GM23248 (cell line): ENCODE measurements around the gene IFNK. TPM values are rescaled to one million over a fixed set of nuclear protein-coding genes. Genes with fewer than 3 reads are reported as not detected.
"Not testable (repeated sequence)": the region's sequence is repeated elsewhere in the genome, so short reads cannot be mapped to it uniquely, and the experiment has no call there.

ENCODE experiments used
- DNase-seq: peaks from one replicate; pipeline ENCODE4 v3.0.0-alpha.2; 2015
- H2AFZ ChIP-seq: fragments of 200-600 bp; sonication (generic); 2 replicates; pipeline ENCODE4 v1.6.1; 2016; ENCODE audit warnings: antibody characterized with exemption
- H3F3A ChIP-seq: fragments of 200-600 bp; sonication (generic); 2 replicates; pipeline ENCODE4 v1.6.1; 2016; ENCODE audit warnings: mild to moderate bottlenecking, antibody characterized with exemption, mixed run types; ENCODE audit not compliant: insufficient read depth
- H3K27ac ChIP-seq: fragments of 200-600 bp; sonication (generic); 2 replicates; pipeline ENCODE4 v1.5.1; 2016; ENCODE audit warnings: mild to moderate bottlenecking
- H3K27me3 ChIP-seq: fragments of 200-600 bp; sonication (generic); replicated peaks from 2 replicates; pipeline ENCODE4 v1.6.1; 2016; ENCODE audit warnings: mild to moderate bottlenecking; ENCODE audit not compliant: insufficient read depth
- H3K36me3 ChIP-seq: fragments of 200-600 bp; sonication (generic); 2 replicates; pipeline ENCODE4 v1.6.1; 2016; ENCODE audit warnings: low read depth, mild to moderate bottlenecking
- H3K4me1 ChIP-seq: fragments of 200-600 bp; sonication (generic); 2 replicates; pipeline ENCODE4 v1.6.1; 2016; ENCODE audit warnings: mild to moderate bottlenecking; ENCODE audit not compliant: insufficient read depth
- H3K4me2 ChIP-seq: fragments of 200-600 bp; sonication (generic); one replicate; pipeline ENCODE4 v1.6.1; 2016; ENCODE audit warnings: mild to moderate bottlenecking; ENCODE audit not compliant: unreplicated experiment
- H3K4me3 ChIP-seq: fragments of 200-600 bp; sonication (generic); 2 replicates; pipeline ENCODE4 v1.5.1; 2016; ENCODE audit warnings: mild to moderate bottlenecking
- H3K79me2 ChIP-seq: fragments of 200-600 bp; sonication (generic); 2 replicates; pipeline ENCODE4 v1.6.1; 2016; ENCODE audit warnings: mild to moderate bottlenecking; ENCODE audit not compliant: insufficient read depth
- H3K9ac ChIP-seq: fragments of 200-600 bp; sonication (generic); 2 replicates; pipeline ENCODE4 v1.6.1; 2016; ENCODE audit warnings: mild to moderate bottlenecking
- H3K9me2 ChIP-seq: fragments of 200-600 bp; sonication (generic); 2 replicates; pipeline ENCODE4 v1.6.1; 2016; ENCODE audit warnings: mixed run types, mild to moderate bottlenecking, moderate library complexity; ENCODE audit not compliant: insufficient read depth
- H3K9me3 ChIP-seq: fragments of 200-600 bp; sonication (generic); one replicate; pipeline ENCODE4 v1.6.1; 2017; ENCODE audit warnings: low read depth
- H4K20me1 ChIP-seq: fragments of 200-600 bp; sonication (generic); 2 replicates; pipeline ENCODE4 v1.6.0; 2016; ENCODE audit not compliant: insufficient read depth
- EZH2 ChIP-seq: fragments of 200-600 bp; sonication (generic); IDR thresholded peaks from 2 replicates; pipeline ENCODE4 v1.6.1; 2018; ENCODE audit warnings: antibody characterized with exemption, mild to moderate bottlenecking; ENCODE audit not compliant: insufficient read depth, poor library complexity, severe bottlenecking
- EZH2phosphoT487 ChIP-seq: fragments of 200-600 bp; sonication (generic); IDR thresholded peaks from 2 replicates; pipeline ENCODE4 v1.6.1; 2018; ENCODE audit warnings: antibody characterized with exemption, moderate library complexity, mild to moderate bottlenecking, low read depth; ENCODE audit not compliant: insufficient read depth
- WGBS, 2 experiments: methylation state at CpG; one replicate each; pipeline ENCODE4 v1.1.6; 2015 to 2017; ENCODE audit warnings: low lambda C conversion rate in 2 of 2, low coverage in 1 of 2; ENCODE audit errors: missing lambda C conversion rate in 2 of 2; 5-methylcytosine and 5-hydroxymethylcytosine counted together
- in situ Hi-C: fragments of 300-500 bp; cut with MboI; formaldehyde crosslinking; loops from 2 replicates; pipeline ENCODE4 v1.15.0; 2020
- polyA plus RNA-seq: library from polyadenylated mRNA; unstranded; fragments of >200 nt; fragmentation: Nextera tagmentation; extraction: Ambion mirVana; gene quantifications from 2 replicates; pipeline ENCODE4 v1.2.1, GENCODE V29; 2016
- total RNA-seq: library from RNA; depleted of rRNA; stranded (reverse); fragments of >200 nt; shearing (Covaris generic); gene quantifications from 2 replicates; pipeline ENCODE4 v1.2.3, GENCODE V29; 2014

IFNK gene
- total and polyA plus RNA-seq, 2 experiments from 2014 or later = not detected

DNA sequence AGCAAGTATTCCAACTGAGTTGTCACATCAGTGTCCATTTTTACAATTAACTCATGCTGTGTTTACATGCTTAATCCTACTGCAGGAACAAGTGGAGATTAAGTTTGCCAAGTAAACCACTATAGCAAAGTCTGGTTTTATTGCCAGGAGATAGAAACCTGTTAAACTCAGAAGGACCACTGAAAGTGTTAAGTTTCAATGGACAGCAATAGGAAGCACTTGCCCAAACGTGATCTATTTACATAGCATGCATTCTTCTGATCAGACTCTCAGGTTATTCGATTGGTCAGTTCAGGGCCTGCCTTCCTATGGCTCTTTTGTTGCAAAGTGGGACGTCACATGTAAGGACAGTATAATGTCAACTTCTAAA, 28.0 kb upstream of the IFNK start:
- Histone ChIP-seq H3K79me2 (no peaks in the 10 kb centered on the region), H3K27ac (no peak overlapping the region), H3F3A (0 out of 2 replicates have a peak, but pooled peaks cover 6% of the 10 kb centered on the region), H3K27me3 (no peaks in the 10 kb centered on the region), H3K4me2 (no peak overlapping the region), H3K4me1 (peaks cover 6% of the 10 kb centered on the region), H3K9ac (no peak overlapping the region), H3K9me2 (0 out of 2 replicates have a peak, but pooled peaks cover 3% of the 10 kb centered on the region), H3K36me3 (no peaks in the 10 kb centered on the region), H2AFZ (no peak overlapping the region), H3K4me3 (no peak overlapping the region), H3K9me3 (no peaks in the 10 kb centered on the region), H4K20me1 (no peaks in the 10 kb centered on the region)
- DNase-seq = no peak
- 36 to 50% methylated on average over 3 of the region's 3 CpGs for WGBS, 2 experiments
- TF ChIP-seq EZH2phosphoT487 = no peak
- in situ Hi-C loops = no loop called here

DNA sequence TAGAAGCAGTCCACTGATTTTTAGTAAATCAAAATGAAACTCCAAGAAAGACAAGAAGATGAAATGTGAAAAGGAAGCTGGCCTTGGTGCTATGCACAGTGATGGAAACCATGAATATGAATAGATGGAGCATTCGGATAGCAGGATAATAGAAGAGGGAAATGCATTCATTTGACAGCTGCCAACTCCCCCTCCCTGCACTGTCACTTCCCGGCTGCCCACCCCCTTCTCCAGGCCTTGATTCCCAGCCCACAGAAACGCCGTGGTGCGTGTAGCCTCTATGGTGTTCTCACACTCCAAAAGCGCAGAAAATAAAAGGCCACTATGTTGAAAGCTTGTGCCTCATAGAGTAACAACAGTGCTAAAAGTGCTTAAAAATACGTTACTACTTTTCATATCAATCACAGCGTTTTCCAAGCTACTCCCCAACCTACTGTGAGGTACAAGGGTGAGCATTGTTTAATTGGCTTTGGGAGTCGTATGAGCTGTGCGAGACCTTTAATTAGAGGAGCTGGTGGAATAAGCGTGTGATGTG, 26.1 kb upstream of the IFNK start:
- H3K27me3 ChIP-seq = no peaks in the 10 kb centered on the region
- H3K9me3 ChIP-seq = no peaks in the 10 kb centered on the region
- no peaks in the 10 kb centered on the region for H3K36me3 ChIP-seq
- no peak overlapping the region for H3K4me3 ChIP-seq
- in situ Hi-C loops = no loop called here
- H3F3A ChIP-seq = 0 out of 2 replicates have a peak, but pooled peaks cover 6% of the 10 kb centered on the region
- no peaks in the 10 kb centered on the region for H4K20me1 ChIP-seq
- TF ChIP-seq EZH2 (no peak), EZH2phosphoT487 (no peak)
- no peak overlapping the region for H3K27ac ChIP-seq
- WGBS, 2 experiments = 73 to 79% methylated on average over 11 of the region's 11 CpGs
- H3K9me2 ChIP-seq = 0 out of 2 replicates have a peak, but pooled peaks cover 3% of the 10 kb centered on the region
- H3K4me1 ChIP-seq = peaks cover 6% of the 10 kb centered on the region
- no peak overlapping the region for H2AFZ ChIP-seq
- no peak overlapping the region for H3K4me2 ChIP-seq
- H3K79me2 ChIP-seq = no peaks in the 10 kb centered on the region
- DNase-seq = no peak
- no peak overlapping the region for H3K9ac ChIP-seq

DNA sequence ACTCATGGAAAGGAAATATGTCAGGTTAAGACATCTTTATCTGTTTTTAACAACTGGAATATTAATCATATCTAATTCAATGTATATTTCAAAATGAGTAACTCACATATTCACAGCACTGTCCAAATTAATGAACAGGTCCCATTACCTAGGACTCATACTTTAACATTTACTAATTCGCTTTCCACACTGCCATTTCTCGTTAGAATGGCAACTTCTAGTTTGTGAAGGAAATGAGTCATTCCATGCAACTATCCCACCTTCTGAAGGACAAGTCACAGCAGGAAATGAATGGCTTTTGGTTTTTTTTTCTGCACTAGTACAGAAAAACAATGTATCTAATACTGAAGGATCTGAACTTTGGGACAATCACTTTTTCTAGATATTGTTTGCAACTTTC, 24.6 kb upstream of the IFNK start:
- Histone ChIP-seq H4K20me1 (no peaks in the 10 kb centered on the region), H3K9ac (no peak overlapping the region), H3F3A (0 out of 2 replicates have a peak, but pooled peaks cover 6% of the 10 kb centered on the region), H2AFZ (0 out of 2 replicates have a peak overlapping the region, but pooled peaks have one; percentile 7), H3K9me3 (no peaks in the 10 kb centered on the region), H3K27ac (no peak overlapping the region), H3K9me2 (0 out of 2 replicates have a peak, but pooled peaks cover 3% of the 10 kb centered on the region), H3K4me2 (no peak overlapping the region), H3K36me3 (no peaks in the 10 kb centered on the region), H3K4me3 (no peak overlapping the region), H3K27me3 (no peaks in the 10 kb centered on the region), H3K4me1 (peaks cover 6% of the 10 kb centered on the region), H3K79me2 (no peaks in the 10 kb centered on the region)
- WGBS, 2 experiments = 12 to 14% methylated on average over 2 of the region's 2 CpGs
- no peak for TF ChIP-seq EZH2phosphoT487
- peak; percentile 37 for DNase-seq
- in situ Hi-C loops = no loop called here

DNA sequence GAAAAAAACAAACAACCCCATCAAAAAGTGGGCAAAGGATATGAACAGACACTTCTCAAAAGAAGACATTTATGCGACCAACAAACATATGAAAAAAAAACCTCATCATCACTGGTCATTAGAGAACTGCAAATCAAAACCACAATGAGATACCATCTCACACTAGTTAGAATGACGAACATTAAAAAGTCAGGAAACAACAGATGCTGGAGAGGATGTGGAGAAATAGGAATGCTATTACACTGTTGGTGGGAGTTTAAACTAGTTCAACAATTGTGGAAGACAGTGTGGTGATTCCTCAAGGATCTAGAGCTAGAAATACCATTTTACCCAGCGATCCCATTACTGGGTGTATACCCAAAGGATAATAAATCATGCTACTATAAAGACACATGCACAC, 23.2 kb upstream of the IFNK start:
- DNase-seq, H3K4me1 ChIP-seq, H3K4me2 ChIP-seq, H3K27me3 ChIP-seq, H3K4me3 ChIP-seq, in situ Hi-C loops, H3K79me2 ChIP-seq, H3K36me3 ChIP-seq, H3K9me3 ChIP-seq, H4K20me1 ChIP-seq, H3K9ac ChIP-seq, H3F3A ChIP-seq, H3K9me2 ChIP-seq, H3K27ac ChIP-seq, H2AFZ ChIP-seq: not testable (repeated sequence)
- 79 to 87% methylated on average over 3 of the region's 3 CpGs for WGBS, 2 experiments

DNA sequence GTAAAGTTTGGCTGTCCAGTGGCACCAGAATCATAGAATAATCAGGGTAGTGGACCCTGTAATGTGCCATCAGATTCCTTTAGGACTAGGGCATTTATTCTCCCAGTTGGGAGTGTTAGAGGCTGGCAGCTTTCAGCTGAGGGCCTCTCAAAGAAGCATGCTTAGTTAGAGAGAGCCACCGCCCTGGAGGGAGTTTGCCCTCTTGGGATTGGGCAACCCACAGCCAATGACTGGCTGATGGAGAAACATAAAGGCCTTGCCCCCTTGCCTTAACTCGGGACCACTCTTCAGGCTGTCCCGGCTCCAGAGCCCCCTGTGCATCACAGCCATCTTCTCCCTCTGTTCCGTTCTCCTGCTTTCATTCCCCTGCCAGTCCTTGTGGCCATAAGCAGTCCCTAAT, 20.5 kb upstream of the IFNK start:
- Histone ChIP-seq H3K9ac (no peak overlapping the region), H3K4me2 (no peak overlapping the region), H3K9me2 (no peaks in the 10 kb centered on the region), H3F3A (0 out of 2 replicates have a peak, but pooled peaks cover 6% of the 10 kb centered on the region), H2AFZ (no peak overlapping the region), H3K4me1 (peaks cover 6% of the 10 kb centered on the region), H3K4me3 (no peak overlapping the region), H3K27me3 (no peaks in the 10 kb centered on the region), H3K9me3 (no peaks in the 10 kb centered on the region), H3K27ac (no peak overlapping the region), H3K79me2 (no peaks in the 10 kb centered on the region), H4K20me1 (no peaks in the 10 kb centered on the region), H3K36me3 (no peaks in the 10 kb centered on the region)
- in situ Hi-C loops = no loop called here
- no peak for DNase-seq
- WGBS, 2 experiments = 58 to 71% methylated on average over 4 of the region's 4 CpGs
- no peak for TF ChIP-seq EZH2phosphoT487
